NCI-H345 treated with DMSO at 0.1 percent for 48 hours (cell line): ENCODE data around the gene CIB2.
"Not testable (repeated sequence)": the region's sequence is repeated elsewhere in the genome, so short reads cannot be mapped to it uniquely, and the experiment has no call there.

Experiments
- DNase-seq: peaks from one replicate; lab custom pipeline; 2025; ENCODE audit not compliant: unreplicated experiment; lab: John Stamatoyannopoulos, UW

CIB2 gene

GRCh38 chr15:78131295-78132061 lies at the start of gene CIB2:
CIB2 (minus strand) TSS chr15:78131445; CDS start chr15:78131215, 230 bp downstream.
- peak; percentile 22 for DNase-seq

DNA sequence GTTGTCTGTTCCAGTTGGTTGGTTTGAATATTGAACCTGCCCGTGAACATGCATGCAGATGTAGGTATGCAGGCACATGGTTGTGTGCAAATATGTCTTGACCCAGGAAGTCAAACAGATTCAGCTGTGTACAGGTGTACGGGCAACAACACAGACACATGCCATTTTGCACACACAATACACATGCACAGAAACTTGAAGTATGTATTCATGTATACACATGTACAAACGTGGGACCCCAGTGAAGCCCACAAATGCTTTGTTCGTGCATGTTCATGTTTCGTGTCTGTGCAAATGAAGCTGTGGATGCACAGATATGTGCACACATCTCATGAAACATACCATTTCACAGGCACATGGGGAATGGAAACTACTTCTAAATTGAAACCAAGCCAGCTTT lies 48.7 kb upstream of the CIB2 start:
- DNase-seq: no peak

GRCh38 chr15:78179286-78179840 lies 48.1 kb upstream of the CIB2 start:
- no peak for DNase-seq

GRCh38 chr15:78178064-78178463 lies 46.8 kb upstream of the CIB2 start:
- DNase-seq: no peak

DNA sequence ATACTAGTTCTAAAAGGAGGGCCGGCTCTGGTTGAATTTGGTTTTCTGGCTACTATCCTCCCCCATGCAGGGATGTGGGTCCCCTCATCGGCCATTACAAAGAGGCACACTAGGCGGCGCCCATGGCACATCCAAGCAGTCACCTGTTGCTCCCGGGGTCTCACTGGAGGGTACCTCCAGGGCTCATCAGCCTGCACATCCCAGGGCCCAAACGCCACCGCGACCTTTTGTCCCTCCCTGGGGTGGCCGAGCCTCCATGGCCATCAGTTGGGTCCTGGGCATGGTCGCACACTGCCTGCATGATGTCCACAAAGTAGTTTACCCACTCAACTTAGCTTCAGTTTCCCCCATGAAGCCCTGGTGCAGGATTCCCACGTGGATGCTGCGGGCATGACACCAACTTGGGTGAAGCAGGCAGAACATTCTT lies 46.2 kb upstream of the CIB2 start:
- peak; percentile 1 for DNase-seq

GRCh38 chr15:78175330-78175729 lies 44.1 kb upstream of the CIB2 start:
- no peak for DNase-seq

GRCh38 chr15:78174401-78174800 lies 43.2 kb upstream of the CIB2 start:
- DNase-seq: no peak

DNA sequence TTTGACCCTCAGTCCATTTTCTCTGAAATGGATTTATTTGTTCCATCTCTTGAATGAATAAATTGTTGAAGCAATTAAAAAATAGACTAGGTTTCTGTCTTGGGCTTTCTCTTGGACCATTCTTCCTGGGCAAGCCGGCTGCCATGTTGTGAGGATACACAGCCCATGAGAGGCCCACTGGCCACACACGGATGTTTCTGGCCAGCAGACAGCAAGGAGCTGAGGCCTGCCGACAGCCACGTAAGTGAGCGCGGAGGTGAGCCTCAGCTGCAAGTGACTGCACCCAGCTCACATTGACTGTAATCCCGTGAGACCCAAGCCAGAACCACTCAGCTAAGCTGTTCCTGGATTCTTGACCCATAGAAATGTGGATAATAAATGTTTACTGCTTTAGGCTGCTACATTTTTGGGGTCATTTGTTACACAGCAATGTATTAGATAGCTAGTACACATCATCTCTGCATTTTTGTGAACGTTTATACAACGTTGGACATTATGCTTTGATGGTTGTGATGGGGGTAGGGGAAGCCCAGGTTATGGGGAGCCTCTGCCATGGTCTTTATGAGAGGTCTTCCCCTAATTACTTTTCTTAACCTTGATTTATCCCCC lies 40.7 kb upstream of the CIB2 start:
- no peak for DNase-seq

DNA sequence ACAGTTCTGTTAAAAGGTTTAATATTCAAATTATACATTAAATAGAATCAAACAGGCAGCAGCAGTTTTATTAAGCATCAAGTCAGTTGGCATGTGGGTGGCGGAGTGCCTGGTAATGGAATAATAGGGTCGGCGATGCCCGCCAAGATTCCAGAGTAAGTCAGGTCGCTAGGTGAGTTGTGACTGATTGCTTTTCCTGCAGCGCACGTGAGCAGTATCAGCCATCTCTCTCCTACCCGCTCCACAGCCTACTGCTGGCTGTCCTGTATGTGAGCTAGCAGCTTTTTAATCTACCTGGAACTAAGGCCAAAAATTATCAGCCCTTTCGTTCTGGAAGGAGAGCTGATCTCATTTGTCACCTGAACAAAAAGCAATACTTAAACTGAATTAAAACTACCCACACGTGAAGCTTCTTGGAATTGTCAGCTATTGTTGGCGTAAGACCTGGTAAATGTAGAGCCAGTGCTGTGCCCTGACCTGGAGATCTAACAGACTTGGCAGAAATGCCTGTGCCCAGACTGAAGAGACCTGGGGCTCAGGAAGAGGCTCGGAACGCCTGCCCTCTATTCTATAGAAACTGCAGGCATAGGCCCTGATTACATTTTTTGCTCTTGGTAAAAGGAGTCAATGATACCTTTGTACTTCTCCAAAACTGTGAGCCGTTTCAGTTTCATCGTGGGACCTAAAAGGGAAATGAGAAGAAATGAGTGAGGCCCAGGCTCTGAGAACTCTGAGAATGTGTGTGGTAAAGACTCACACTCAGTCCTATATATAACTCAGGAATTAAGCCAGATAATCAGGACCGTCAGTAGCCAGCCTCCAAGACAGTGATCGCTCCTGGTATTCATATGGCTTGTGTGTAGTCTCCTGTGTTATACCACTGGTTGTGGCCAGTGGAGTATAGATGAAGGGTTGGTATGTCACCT lies 39.9 kb upstream of the CIB2 start:
- no peak for DNase-seq

DNA sequence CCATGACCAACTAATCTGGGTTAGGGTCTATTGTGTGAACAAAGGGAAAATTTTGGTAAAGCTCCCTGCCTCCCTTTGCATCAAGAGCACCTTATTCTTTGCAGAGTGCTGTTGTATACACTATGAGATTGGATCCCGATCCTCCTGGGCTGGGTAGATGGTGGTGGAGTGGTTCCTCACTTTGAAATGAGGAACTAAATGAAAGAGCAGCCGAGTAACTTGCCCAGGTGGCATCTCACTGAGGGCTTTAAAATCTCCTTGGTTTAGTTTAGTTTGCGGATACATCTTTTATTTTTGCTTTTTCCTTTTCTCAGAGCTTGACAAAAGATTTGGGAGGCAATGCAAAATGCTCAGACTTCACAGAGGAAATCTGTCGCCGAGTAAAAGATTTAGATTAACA lies 37.4 kb upstream of the CIB2 start:
- no peak for DNase-seq

GRCh38 chr15:78167227-78167888 lies 36.1 kb upstream of the CIB2 start:
- DNase-seq: no peak

- DNase-seq: no peak
These were observed 32.8 kb upstream of the CIB2 start for GRCh38 chr15:78164010-78164409.

DNA sequence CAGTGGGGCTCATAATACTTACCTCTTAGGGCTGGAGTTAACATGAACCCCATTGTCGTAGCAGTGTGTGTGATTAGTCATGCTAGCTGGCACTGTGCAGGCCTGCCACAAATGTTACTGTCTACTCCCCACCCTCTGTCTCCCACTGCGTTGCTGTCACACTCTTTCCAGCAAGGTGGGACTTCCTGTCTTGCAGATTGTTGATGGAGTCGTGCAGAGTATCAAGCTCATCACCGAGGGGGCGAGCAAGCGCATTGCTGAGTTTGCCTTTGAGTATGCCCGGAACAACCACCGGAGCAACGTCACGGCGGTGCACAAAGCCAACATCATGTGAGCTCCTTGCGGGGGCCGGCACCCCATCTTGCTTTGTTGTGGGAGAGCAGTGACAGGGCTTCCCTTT lies 30.8 kb upstream of the CIB2 start:
- DNase-seq: no peak

DNA sequence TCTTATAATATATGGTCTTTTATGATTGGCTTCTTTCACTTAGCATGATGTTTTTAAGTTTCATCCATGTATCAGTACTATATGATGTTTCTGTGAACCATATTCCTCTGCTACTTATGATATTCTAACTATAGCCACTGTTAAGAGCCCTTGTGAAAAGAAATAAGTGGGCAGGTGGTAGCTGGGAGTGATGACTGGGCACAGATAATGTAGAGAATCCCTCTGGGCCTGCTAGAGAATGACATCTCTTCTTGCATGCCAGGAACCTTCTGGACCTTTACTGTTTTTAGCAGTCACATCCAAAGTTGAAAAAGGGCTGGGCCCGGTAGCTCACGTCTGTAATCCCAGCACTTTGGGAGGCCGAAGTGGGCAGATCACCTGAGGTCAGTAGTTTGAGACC lies 28.1 kb upstream of the CIB2 start:
- no peak for DNase-seq

GRCh38 chr15:78157203-78157602 lies 26.0 kb upstream of the CIB2 start:
- DNase-seq: no peak

DNA sequence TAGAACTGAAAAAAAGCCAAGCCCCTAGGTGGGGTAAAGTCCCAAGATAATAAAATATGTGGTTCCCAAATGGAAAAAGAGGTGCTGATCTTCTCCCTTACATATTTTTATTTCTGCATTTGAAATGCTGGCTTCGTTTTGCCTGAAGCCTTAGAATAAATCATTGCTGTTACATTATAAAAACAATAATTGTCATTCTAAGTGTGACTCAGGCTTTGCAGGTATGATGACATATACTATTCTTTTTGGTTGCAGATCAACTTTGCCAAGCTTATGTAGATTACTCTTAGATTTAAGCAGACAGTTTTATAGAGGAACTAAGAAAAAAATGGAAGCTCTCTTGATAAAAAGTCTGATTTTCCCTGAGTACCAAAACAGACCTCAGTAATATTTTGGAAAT lies 25.4 kb upstream of the CIB2 start:
- DNase-seq: no peak

- DNase-seq: no peak
These were observed 24.2 kb upstream of the CIB2 start for GRCh38 chr15:78155355-78155939.

GRCh38 chr15:78154955-78155354 lies 23.7 kb upstream of the CIB2 start:
- DNase-seq: no peak

DNA sequence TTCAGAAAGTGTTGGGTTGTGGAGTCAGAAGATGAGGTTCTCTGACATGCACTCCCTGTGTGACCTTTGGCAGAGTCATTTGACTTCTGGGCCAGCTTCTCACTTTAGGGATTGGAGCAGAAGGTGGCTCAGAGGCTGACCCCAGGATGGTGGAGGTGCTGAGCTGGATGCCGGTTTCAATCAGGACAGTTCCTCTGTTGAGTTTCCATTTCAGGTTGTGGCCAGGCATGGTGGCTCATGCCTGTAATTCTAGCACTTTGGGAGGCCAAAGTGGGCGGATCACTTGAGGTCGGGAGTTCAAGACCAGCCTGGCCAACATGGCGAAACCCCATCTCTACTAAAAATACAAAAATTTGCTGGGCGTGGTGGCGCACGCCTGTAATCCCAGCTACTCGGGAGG lies 19.8 kb upstream of the CIB2 start:
- not testable (repeated sequence) for DNase-seq
